ENCODE results near the gene DISC1.
"Not testable (repeated sequence)": the region's sequence is repeated elsewhere in the genome, so short reads cannot be mapped to it uniquely, and the experiment has no call there.

Gene DISC1

GRCh38 chr1:231667896-231668506 lies 41.4 kb downstream of the DISC1 start:
- Mint-ChIP-seq H3K9me3 (peaks cover 6% of the 10 kb centered on the region), H3K4me3 (no peak overlapping the region), H3K27me3 (no peaks in the 10 kb centered on the region), H3K36me3 (peaks cover 25% of the 10 kb centered on the region), H3K27ac (no peak overlapping the region), H3K4me1 (peaks cover 41% of the 10 kb centered on the region)

- Mint-ChIP-seq H3K27me3 (no peaks in the 10 kb centered on the region), H3K4me3 (no peak overlapping the region), H3K36me3 (peaks cover 26% of the 10 kb centered on the region), H3K27ac (peak overlapping the region; percentile 33), H3K9me3 (peaks cover 6% of the 10 kb centered on the region), H3K4me1 (peaks cover 49% of the 10 kb centered on the region)
Measured at GRCh38 chr1:231668826-231669225, 42.2 kb downstream of the DISC1 start.

- H3K36me3 Mint-ChIP-seq: peaks cover 20% of the 10 kb centered on the region
- H3K9me3 Mint-ChIP-seq, H3K27ac Mint-ChIP-seq, H3K27me3 Mint-ChIP-seq, H3K4me3 Mint-ChIP-seq: not testable (repeated sequence)
- H3K4me1 Mint-ChIP-seq: peaks cover 56% of the 10 kb centered on the region
Measured at GRCh38 chr1:231669864-231670621, 43.5 kb downstream of the DISC1 start.

GRCh38 chr1:231670755-231671154 lies 44.2 kb downstream of the DISC1 start:
- Mint-ChIP-seq H3K4me1 (peaks cover 61% of the 10 kb centered on the region), H3K27ac (no peak overlapping the region), H3K36me3 (peaks cover 23% of the 10 kb centered on the region), H3K9me3 (peaks cover 6% of the 10 kb centered on the region), H3K4me3 (no peak overlapping the region), H3K27me3 (no peaks in the 10 kb centered on the region)

- Mint-ChIP-seq H3K4me1 (peaks cover 60% of the 10 kb centered on the region), H3K36me3 (peaks cover 16% of the 10 kb centered on the region), H3K27ac (no peak overlapping the region), H3K27me3 (no peaks in the 10 kb centered on the region), H3K9me3 (no peaks in the 10 kb centered on the region), H3K4me3 (no peak overlapping the region)
Measured at GRCh38 chr1:231674575-231674974, 48.0 kb downstream of the DISC1 start.

GRCh38 chr1:231676487-231676886 lies 49.9 kb downstream of the DISC1 start:
- Mint-ChIP-seq H3K36me3 (peaks cover 10% of the 10 kb centered on the region), H3K27me3 (no peaks in the 10 kb centered on the region), H3K27ac (no peak overlapping the region), H3K4me3 (no peak overlapping the region), H3K9me3 (no peaks in the 10 kb centered on the region), H3K4me1 (peaks cover 52% of the 10 kb centered on the region)

GRCh38 chr1:231677442-231677841 lies 50.9 kb downstream of the DISC1 start:
- no peak overlapping the region for H3K4me3 Mint-ChIP-seq
- H3K27ac Mint-ChIP-seq: no peak overlapping the region
- H3K4me1 Mint-ChIP-seq: peaks cover 43% of the 10 kb centered on the region
- no peaks in the 10 kb centered on the region for H3K27me3 Mint-ChIP-seq
- no peaks in the 10 kb centered on the region for H3K9me3 Mint-ChIP-seq
- peaks cover 10% of the 10 kb centered on the region for H3K36me3 Mint-ChIP-seq

- H3K27me3 Mint-ChIP-seq: no peaks in the 10 kb centered on the region
- no peak overlapping the region for H3K27ac Mint-ChIP-seq
- no peak overlapping the region for H3K4me3 Mint-ChIP-seq
- H3K36me3 Mint-ChIP-seq: peaks cover 10% of the 10 kb centered on the region
- no peaks in the 10 kb centered on the region for H3K9me3 Mint-ChIP-seq
- peaks cover 37% of the 10 kb centered on the region for H3K4me1 Mint-ChIP-seq
Measured at GRCh38 chr1:231678011-231678432, 51.4 kb downstream of the DISC1 start.

GRCh38 chr1:231679109-231679508 lies 52.5 kb downstream of the DISC1 start:
- Mint-ChIP-seq H3K9me3 (no peaks in the 10 kb centered on the region), H3K4me3 (no peak overlapping the region), H3K27me3 (no peaks in the 10 kb centered on the region), H3K36me3 (peaks cover 8% of the 10 kb centered on the region), H3K27ac (no peak overlapping the region), H3K4me1 (peaks cover 26% of the 10 kb centered on the region)

- H3K4me3 Mint-ChIP-seq: no peak overlapping the region
- no peak overlapping the region for H3K27ac Mint-ChIP-seq
- H3K9me3 Mint-ChIP-seq: no peaks in the 10 kb centered on the region
- peaks cover 5% of the 10 kb centered on the region for H3K36me3 Mint-ChIP-seq
- no peaks in the 10 kb centered on the region for H3K27me3 Mint-ChIP-seq
- peaks cover 7% of the 10 kb centered on the region for H3K4me1 Mint-ChIP-seq
Measured at GRCh38 chr1:231681006-231681405, 54.4 kb downstream of the DISC1 start.

GRCh38 chr1:231682779-231683178 lies 56.2 kb downstream of the DISC1 start:
- peaks cover 5% of the 10 kb centered on the region for H3K4me1 Mint-ChIP-seq
- no peak overlapping the region for H3K4me3 Mint-ChIP-seq
- H3K36me3 Mint-ChIP-seq: peaks cover 5% of the 10 kb centered on the region
- H3K9me3 Mint-ChIP-seq: no peaks in the 10 kb centered on the region
- H3K27me3 Mint-ChIP-seq: no peaks in the 10 kb centered on the region
- H3K27ac Mint-ChIP-seq: no peak overlapping the region

GRCh38 chr1:231683439-231684165 lies 57.0 kb downstream of the DISC1 start:
- H3K27me3 Mint-ChIP-seq: no peaks in the 10 kb centered on the region
- H3K4me3 Mint-ChIP-seq: no peak overlapping the region
- no peaks in the 10 kb centered on the region for H3K9me3 Mint-ChIP-seq
- H3K27ac Mint-ChIP-seq: no peak overlapping the region
- H3K4me1 Mint-ChIP-seq: peaks cover 6% of the 10 kb centered on the region
- H3K36me3 Mint-ChIP-seq: peaks cover 5% of the 10 kb centered on the region

- no peak overlapping the region for H3K4me3 Mint-ChIP-seq
- H3K27me3 Mint-ChIP-seq: no peaks in the 10 kb centered on the region
- no peak overlapping the region for H3K27ac Mint-ChIP-seq
- H3K36me3 Mint-ChIP-seq: peaks cover 5% of the 10 kb centered on the region
- peaks cover 4% of the 10 kb centered on the region for H3K4me1 Mint-ChIP-seq
- no peaks in the 10 kb centered on the region for H3K9me3 Mint-ChIP-seq
Measured at GRCh38 chr1:231684356-231685244, 58.0 kb downstream of the DISC1 start.

- Mint-ChIP-seq H3K4me3 (no peak overlapping the region), H3K4me1 (peaks cover 15% of the 10 kb centered on the region), H3K27ac (no peak overlapping the region), H3K27me3 (no peaks in the 10 kb centered on the region), H3K36me3 (peaks cover 5% of the 10 kb centered on the region), H3K9me3 (no peaks in the 10 kb centered on the region)
Measured at GRCh38 chr1:231686384-231686783, 59.8 kb downstream of the DISC1 start.

- Mint-ChIP-seq H3K27me3 (no peaks in the 10 kb centered on the region), H3K27ac (no peak overlapping the region), H3K4me1 (peaks cover 19% of the 10 kb centered on the region), H3K4me3 (no peak overlapping the region), H3K36me3 (peaks cover 5% of the 10 kb centered on the region), H3K9me3 (no peaks in the 10 kb centered on the region)
Measured at GRCh38 chr1:231688989-231689388, 62.4 kb downstream of the DISC1 start.

Data from activated naive CD4-positive, alpha-beta T cell treated with anti-CD3 and anti-CD28 coated beads, Interleukin-2, amount 50 U/mL, for 24 hours (primary cell).